Natural killer cell (primary cell): ENCODE measurements around the gene MBP. TPM values are rescaled to one million over a fixed set of nuclear protein-coding genes. Genes with fewer than 3 reads are reported as not detected.
"Not testable (repeated sequence)": the region's sequence is repeated elsewhere in the genome, so short reads cannot be mapped to it uniquely, and the experiment has no call there.

Experiments
- ATAC-seq, 3 donors: fragments of 150-1000 bp in 2 of 3; fragments of 200-7000 bp in 1 of 3; cut with Tn5 transposase; 1 replicate in 1 of 3; 2 replicates in 2 of 3; pipeline ENCODE4 v1.10.0; 2021; ENCODE audit warnings: mild to moderate bottlenecking in 2 of 3, moderate library complexity in 2 of 3
- DNase-seq, 2 donors: peaks; one replicate each; pipeline versions ENCODE4 v3.0.0 to v3.0.0-alpha.2; 2013 to 2021; ENCODE audit warnings: mixed read lengths in 1 of 2
- H3K27ac ChIP-seq: one replicate; pipeline ENCODE4 v1.5.1; 2013; ENCODE audit warnings: mild to moderate bottlenecking, low read length
- H3K27me3 ChIP-seq: one replicate; pipeline ENCODE4 v1.6.1; 2013; ENCODE audit warnings: low read length; ENCODE audit not compliant: control insufficient read depth, insufficient read depth
- H3K36me3 ChIP-seq: one replicate; pipeline ENCODE4 v1.6.1; 2013; ENCODE audit warnings: low read length; ENCODE audit not compliant: control insufficient read depth, insufficient read depth
- H3K4me1 ChIP-seq: one replicate; pipeline ENCODE4 v1.6.1; 2013; ENCODE audit warnings: low read length; ENCODE audit not compliant: control insufficient read depth, insufficient read depth
- H3K4me3 ChIP-seq: one replicate; pipeline ENCODE4 v1.5.1; 2013; ENCODE audit warnings: low read length
- H3K9me3 ChIP-seq: one replicate; pipeline ENCODE4 v1.6.1; 2013; ENCODE audit warnings: low read length; ENCODE audit not compliant: control insufficient read depth, insufficient read depth
- H3K27ac Mint-ChIP-seq, 2 donors: one replicate each; pipeline ENCODE4 v1.8.0; 2022; ENCODE audit warnings: mild to moderate bottlenecking in 2 of 2, mixed read lengths in 2 of 2, moderate library complexity in 1 of 2
- H3K27me3 Mint-ChIP-seq, 2 donors: one replicate each; pipeline ENCODE4 v1.8.0; 2022; ENCODE audit warnings: low read depth in 2 of 2, mixed read lengths in 2 of 2
- H3K36me3 Mint-ChIP-seq: one replicate; pipeline ENCODE4 v1.8.0; 2022; ENCODE audit warnings: mixed read lengths
- H3K4me1 Mint-ChIP-seq, 2 donors: one replicate each; pipeline ENCODE4 v1.8.0; 2022; ENCODE audit warnings: mixed read lengths in 2 of 2
- H3K4me3 Mint-ChIP-seq: one replicate; pipeline ENCODE4 v1.8.0; 2022; ENCODE audit warnings: mild to moderate bottlenecking, moderate library complexity, mixed read lengths
- H3K9me3 Mint-ChIP-seq, 2 donors: one replicate each; pipeline ENCODE4 v1.8.0; 2022; ENCODE audit warnings: mixed read lengths in 2 of 2
- CTCF ChIP-seq: fragments of 200-600 bp; IDR thresholded peaks from one replicate; pipeline ENCODE4 v1.8.0; 2022; ENCODE audit warnings: antibody characterized with exemption
- WGBS: methylation state at CpG from one replicate; pipeline ENCODE4 v1.1.7; 2013; ENCODE audit warnings: missing lambda C conversion rate; ENCODE audit not compliant: insufficient coverage; 5-methylcytosine and 5-hydroxymethylcytosine counted together
- intact Hi-C: fragments of 100-400 bp; cut with micrococcal nuclease; formaldehyde crosslinking; loops from one replicate; pipeline ENCODE4 v1.14.2; 2022
- total RNA-seq, 4 donors: library from RNA; stranded (reverse); fragments of 120-200 nt in 1 of 4; gene quantifications; one replicate each; pipeline versions ENCODE4 v1.2.3 to v1.2.4, GENCODE V29; 2013 to 2022

The MBP gene
- total RNA-seq, 3 donors from 2014 or later (not counting 1 experiment from before 2014, with no cell fraction given): 183 to 344 (median 325) TPM

- H3K27ac ChIP-seq: no peak overlapping the region
- peaks cover 8% of the 10 kb centered on the region for H3K4me1 ChIP-seq
- 97% methylated on average over 4 of the region's 4 CpGs for WGBS
- DNase-seq: no peak
- H3K36me3 ChIP-seq: peaks cover 36% of the 10 kb centered on the region
- no peak for TF ChIP-seq CTCF
- H3K4me3 ChIP-seq: no peak overlapping the region
- H3K36me3 Mint-ChIP-seq: peaks cover 10% of the 10 kb centered on the region
- no peak overlapping the region for H3K27ac Mint-ChIP-seq
- intact Hi-C loops: no loop called here
- no peak overlapping the region for H3K4me3 Mint-ChIP-seq
- no peaks in the 10 kb centered on the region for H3K9me3 Mint-ChIP-seq
- no peak for ATAC-seq
- no peaks in the 10 kb centered on the region for H3K27me3 ChIP-seq
- H3K9me3 ChIP-seq: no peaks in the 10 kb centered on the region
- H3K27me3 Mint-ChIP-seq: no peaks in the 10 kb centered on the region
- H3K4me1 Mint-ChIP-seq: peaks cover 25 to 32% of the 10 kb centered on the region in 2 donors
Observed at GRCh38 chr18:76952747-76953146, 179.8 kb downstream of the MBP start.

- H3K27me3 ChIP-seq: no peaks in the 10 kb centered on the region
- Mint-ChIP-seq H3K36me3 (peaks cover 10% of the 10 kb centered on the region), H3K27me3 (no peaks in the 10 kb centered on the region), H3K9me3 (no peaks in the 10 kb centered on the region), H3K4me3 (no peak overlapping the region), H3K4me1 (peaks cover 20 to 23% of the 10 kb centered on the region in 2 donors), H3K27ac (no peak overlapping the region)
- WGBS: 92% methylated on average over 12 of the region's 12 CpGs
- H3K4me1 ChIP-seq: peaks cover 10% of the 10 kb centered on the region
- intact Hi-C loops: no loop called here
- no peak for DNase-seq
- ATAC-seq: no peak
- TF ChIP-seq CTCF: no peak
- H3K36me3 ChIP-seq: peaks cover 33% of the 10 kb centered on the region
- H3K9me3 ChIP-seq: no peaks in the 10 kb centered on the region
- H3K4me3 ChIP-seq: no peak overlapping the region
- no peak overlapping the region for H3K27ac ChIP-seq
Observed at GRCh38 chr18:76951456-76952247, 180.9 kb downstream of the MBP start.

GRCh38 chr18:76948345-76948744 is 184.2 kb downstream of the MBP start:
- Mint-ChIP-seq H3K9me3 (no peaks in the 10 kb centered on the region), H3K36me3 (peaks cover 10% of the 10 kb centered on the region), H3K27me3 (no peaks in the 10 kb centered on the region), H3K4me3 (peak overlapping the region; percentile 28), H3K4me1 (peaks cover 27 to 28% of the 10 kb centered on the region in 2 donors), H3K27ac (peak overlapping the region in 1 of 2 donors; percentile 56)
- ATAC-seq (peak in 1 of 3 donors; percentile 13), DNase-seq (peak in 1 of 2 donors; percentile 10)
- TF ChIP-seq CTCF: no peak
- H3K4me3 ChIP-seq: no peak overlapping the region
- H3K36me3 ChIP-seq: peaks cover 15% of the 10 kb centered on the region
- no peaks in the 10 kb centered on the region for H3K9me3 ChIP-seq
- H3K27ac ChIP-seq: no peak overlapping the region
- H3K4me1 ChIP-seq: peaks cover 10% of the 10 kb centered on the region
- intact Hi-C loops: no loop called here
- 45% methylated on average over 8 of the region's 8 CpGs for WGBS
- no peaks in the 10 kb centered on the region for H3K27me3 ChIP-seq

GRCh38 chr18:76944346-76944745 is 188.2 kb downstream of the MBP start:
- H3K4me3 Mint-ChIP-seq, H3K27me3 Mint-ChIP-seq, H3K36me3 ChIP-seq, H3K4me3 ChIP-seq, ATAC-seq, H3K9me3 Mint-ChIP-seq, H3K36me3 Mint-ChIP-seq, intact Hi-C loops, DNase-seq, H3K27ac Mint-ChIP-seq, H3K9me3 ChIP-seq, H3K27me3 ChIP-seq, H3K27ac ChIP-seq: not testable (repeated sequence)
- WGBS: 99% methylated on average over 7 of the region's 8 CpGs
- peaks cover 10% of the 10 kb centered on the region for H3K4me1 ChIP-seq
- H3K4me1 Mint-ChIP-seq: peaks cover 22 to 24% of the 10 kb centered on the region in 2 donors
